Stimulated activated CD8-positive, alpha-beta memory T cell treated with anti-CD3 and anti-CD28 coated beads, Interleukin-4, amount 100 ng/mL, for 48 hours (primary cell): ENCODE data around the gene OR14A16.

Experiments used
- DNase-seq: peaks from one replicate; pipeline ENCODE4 v3.0.0-alpha.2; 2020

The OR14A16 gene, protein sequence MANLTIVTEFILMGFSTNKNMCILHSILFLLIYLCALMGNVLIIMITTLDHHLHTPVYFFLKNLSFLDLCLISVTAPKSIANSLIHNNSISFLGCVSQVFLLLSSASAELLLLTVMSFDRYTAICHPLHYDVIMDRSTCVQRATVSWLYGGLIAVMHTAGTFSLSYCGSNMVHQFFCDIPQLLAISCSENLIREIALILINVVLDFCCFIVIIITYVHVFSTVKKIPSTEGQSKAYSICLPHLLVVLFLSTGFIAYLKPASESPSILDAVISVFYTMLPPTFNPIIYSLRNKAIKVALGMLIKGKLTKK

DNA sequence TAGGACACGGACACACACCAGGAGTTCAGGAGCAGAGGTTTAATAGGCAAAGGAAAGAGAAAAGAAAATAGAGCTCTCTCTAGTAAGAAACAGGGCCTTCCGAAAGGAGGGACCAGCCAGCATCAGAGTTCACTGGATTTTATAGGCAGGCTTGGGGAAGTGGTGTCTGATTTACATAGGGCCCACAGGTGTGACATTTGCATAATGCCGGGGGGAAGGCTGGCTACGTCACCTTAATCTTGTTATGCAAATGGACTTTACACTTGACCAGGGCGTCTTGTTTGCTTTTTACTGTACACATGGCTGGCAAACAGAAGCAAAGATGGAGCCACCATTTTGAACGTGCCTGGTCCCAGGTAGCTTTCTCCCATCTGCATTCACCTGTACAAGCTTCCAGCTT lies at the start of gene OR14A16:
TSS of gene OR14A16 (minus strand) at position 97 of the 400 bp plus-strand sequence. CDS start 8,390 bp downstream, outside the sequence.
- DNase-seq = no peak

DNA sequence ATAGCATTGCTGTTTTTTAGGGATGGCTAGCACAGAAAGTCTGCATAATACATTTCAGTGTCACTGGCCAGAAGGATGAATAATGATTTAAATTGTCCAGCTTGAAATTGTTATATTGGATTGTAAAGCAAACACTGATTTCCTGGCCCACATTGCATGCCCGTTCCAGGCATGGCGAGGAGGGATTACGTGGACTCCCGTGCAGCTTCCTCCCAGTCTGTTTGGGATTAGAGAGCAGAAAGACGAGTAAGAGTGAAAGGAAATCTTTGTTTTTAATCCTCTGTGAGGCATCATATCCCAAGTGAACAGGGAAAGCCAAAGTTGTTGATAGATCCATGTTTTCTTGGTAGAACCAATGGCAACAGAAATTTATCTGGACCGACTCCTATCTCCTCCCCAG lies 41.5 kb upstream of the OR14A16 start:
- no peak for DNase-seq

DNA sequence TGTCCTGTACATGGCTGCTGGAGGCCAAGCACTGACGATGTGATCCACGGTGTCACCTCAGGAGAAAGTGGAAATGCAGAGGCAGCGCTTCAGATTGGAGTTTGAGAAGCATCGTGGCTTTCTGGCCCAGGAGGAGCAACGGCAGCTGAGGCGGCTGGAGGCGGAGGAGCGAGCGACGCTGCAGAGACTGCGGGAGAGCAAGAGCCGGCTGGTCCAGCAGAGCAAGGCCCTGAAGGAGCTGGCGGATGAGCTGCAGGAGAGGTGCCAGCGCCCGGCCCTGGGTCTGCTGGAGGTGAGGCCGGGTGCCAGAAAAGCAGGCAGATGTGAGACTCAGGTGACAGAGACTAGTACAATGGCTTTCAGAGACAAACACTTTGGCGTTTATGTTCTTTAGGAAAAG lies 40.7 kb upstream of the OR14A16 start:
- DNase-seq = no peak

- no peak for DNase-seq
Measured at GRCh38 chr1:247862756-247863155, 38.8 kb upstream of the OR14A16 start.

DNA sequence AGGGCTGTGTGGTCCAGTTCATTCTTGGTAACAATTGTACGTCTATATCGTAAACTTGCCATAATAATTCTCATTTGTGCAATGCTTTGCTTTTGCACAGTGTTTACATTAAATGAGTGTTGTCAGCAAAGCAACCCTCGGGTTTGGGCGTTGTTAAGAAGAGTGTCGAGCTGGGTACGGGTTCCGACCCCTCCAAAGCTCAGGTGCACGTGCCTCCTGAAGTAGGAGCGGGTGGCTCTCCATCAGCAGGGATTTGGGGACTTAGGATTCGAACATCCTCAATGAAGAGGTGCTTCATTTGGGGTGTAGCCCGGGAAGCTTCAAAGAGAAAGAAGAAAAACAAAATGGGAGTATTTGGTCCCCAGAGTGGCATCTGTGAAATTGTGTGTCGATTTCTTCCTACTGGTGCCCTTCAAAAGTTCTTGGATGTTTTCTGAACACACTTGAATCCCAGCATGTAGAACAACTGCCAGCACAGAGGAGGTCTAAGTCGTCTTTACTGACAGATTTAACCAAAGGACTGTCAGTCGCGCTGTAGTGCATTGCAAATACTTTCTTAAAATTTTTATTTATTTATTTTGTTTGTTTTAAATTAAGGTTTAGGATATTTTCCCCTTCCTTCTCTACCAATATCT lies 34.2 kb upstream of the OR14A16 start:
- DNase-seq = no peak

DNA sequence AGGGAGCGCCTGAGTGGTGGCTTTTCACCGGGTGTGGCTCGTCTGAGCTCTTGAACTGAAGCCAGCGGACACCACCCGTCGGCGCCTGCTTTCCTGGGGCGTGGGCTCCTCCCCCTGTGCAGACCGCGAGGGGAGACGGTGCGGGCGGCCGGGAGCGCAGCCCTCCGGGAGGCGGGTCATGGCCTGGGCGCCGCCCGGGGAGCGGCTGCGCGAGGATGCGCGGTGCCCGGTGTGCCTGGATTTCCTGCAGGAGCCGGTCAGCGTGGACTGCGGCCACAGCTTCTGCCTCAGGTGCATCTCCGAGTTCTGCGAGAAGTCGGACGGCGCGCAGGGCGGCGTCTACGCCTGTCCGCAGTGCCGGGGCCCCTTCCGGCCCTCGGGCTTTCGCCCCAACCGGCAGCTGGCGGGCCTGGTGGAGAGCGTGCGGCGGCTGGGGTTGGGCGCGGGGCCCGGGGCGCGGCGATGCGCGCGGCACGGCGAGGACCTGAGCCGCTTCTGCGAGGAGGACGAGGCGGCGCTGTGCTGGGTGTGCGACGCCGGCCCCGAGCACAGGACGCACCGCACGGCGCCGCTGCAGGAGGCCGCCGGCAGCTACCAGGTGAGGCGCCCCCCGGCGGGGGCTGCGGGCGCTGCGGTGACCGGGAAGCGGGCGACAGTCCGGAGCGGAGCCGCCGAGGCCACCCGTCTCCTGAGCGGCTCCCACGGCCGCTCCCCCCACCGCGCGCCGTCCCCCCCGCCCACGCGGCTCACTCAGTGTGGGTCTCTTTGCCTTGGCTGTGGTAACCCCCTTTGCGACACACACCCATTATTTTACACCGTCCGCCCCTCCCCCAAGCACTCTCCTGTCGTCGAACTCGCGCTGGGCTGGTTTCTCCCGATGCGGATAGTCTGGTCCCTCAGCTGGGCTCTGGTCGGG lies 33.4 kb upstream of the OR14A16 start, which contains the start of gene TRIM58:
TSS of gene TRIM58 (plus strand) at position 119 of the 916 bp plus-strand sequence. CDS start at position 179, 60 bp downstream.
- peak; percentile 55 for DNase-seq

- DNase-seq = no peak
Measured at GRCh38 chr1:247855911-247856310, 32.0 kb upstream of the OR14A16 start.

DNA sequence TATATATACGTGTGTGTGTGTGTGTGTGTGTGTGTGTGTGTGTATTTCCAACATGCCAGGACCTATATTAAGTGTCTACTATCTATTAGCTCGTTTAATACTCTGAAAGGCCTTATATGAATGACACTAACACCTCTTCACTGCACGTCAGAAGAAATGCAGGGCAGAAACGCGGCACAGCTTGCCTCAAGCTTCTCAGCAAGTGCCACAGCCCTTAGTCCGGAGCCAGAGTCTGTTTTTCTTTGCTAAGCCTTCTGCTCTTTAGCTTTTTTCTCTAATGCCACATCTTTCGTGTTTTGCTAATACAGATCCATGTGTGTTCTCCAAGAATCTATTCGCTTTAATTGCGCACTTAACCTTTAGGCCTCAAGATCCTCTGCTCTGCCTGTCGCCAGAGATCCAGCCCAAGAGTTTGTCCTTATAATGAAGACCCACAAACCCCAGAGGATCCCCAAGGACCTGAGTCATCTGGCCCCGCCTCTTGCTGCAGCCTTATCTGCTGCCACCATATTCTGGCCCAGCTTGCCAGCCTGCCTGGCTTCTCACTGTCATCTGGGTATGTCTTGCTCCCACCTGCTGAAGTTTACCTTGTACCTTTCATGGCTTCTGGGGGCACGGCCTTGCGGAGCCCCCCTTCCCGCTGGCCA lies 31.1 kb upstream of the OR14A16 start:
- DNase-seq = no peak

GRCh38 chr1:247849616-247850015 lies 25.7 kb upstream of the OR14A16 start:
- no peak for DNase-seq

GRCh38 chr1:247848346-247848745 lies 24.4 kb upstream of the OR14A16 start:
- DNase-seq = no peak

DNA sequence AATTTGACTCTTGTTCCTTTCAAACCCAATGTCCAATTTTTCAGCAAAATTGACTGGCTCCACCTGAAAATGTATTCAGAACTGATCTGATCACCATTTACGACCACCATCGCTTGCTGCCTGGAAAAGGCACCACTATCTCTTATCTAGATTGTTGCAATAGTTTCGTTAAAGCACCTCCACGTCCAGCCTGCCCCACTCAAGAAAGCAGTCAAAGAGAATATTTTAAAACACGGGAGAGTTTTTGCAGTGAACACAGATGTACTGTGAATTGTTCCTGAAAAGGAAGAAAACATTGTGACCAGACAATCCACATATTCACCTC lies 21.7 kb upstream of the OR14A16 start:
- DNase-seq = no peak

DNA sequence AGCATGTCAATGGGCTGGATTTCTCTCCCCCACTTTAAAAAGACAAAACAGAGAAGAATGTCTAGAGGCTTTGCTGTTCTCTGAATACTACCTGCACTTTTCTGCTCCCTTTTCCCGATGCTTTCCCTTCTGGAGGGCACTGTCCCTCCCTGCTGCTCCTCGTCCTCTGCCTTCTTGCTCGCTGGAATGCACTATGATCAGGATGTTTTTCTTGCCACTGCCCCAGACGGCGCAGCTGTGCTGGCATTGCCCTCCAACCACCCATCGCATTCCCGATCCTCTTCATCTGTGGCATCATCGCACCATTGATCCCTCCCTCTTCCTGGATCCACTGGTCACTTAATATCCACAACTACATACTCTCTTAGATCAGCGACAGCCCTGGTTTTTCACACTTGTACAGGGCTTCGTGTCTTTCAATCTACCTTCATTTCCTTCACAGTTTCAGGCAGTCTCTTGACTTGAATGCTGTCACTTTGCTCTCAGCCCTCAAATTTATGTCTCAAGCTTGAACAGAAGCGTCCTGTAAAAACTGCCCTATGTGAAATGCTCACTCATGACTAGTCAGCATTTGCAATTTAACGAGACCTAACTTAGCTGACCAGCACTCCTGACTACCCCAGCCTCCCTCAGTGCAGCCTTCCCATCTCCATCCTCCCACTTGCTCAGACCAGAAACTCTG lies 21.2 kb upstream of the OR14A16 start:
- DNase-seq = no peak

DNA sequence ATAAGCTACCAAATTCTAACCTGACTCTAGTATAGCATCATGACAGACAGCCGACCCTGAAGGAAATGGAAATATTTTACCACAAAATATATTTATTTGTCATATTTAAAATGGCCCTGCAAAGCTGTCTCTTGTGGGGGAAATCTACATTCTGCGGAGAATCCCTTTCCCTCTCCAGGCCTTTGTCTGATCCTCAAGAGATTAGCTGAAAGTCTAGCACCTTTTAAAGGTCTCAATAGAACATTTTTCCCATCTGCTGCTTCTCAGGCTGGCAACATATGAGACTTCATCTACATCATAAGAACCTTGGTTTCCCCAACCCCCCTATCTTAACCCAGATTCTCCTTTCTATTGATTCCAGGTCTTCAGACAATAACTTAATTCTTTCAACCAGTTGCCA lies 19.5 kb upstream of the OR14A16 start:
- no peak for DNase-seq

GRCh38 chr1:247841796-247842195 lies 17.9 kb upstream of the OR14A16 start, which contains the start of gene OR11L1:
Gene OR11L1, minus strand, starts transcription at chr1:247841896. Its CDS starts 0 bp downstream, at chr1:247841896.
- DNase-seq = no peak

DNA sequence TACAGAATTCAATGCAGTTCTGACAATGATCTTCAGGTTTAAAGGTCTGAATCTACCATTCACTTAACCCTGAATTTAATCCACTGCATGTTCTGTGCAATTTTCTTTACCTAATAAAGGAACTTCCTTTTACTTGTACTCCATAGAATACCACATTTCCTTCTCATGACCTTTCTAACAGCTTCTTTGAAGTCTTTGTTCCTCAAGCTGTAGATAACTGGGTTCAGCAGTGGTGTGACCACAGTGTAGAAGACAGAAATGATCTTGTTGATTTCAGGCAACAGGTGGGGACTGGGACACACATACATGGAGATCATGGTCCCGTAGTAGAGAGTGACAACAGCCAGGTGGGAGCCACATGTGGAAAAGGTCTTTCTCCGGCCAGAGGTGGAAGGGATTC lies 16.9 kb upstream of the OR14A16 start:
- no peak for DNase-seq

GRCh38 chr1:247833601-247834000 lies 9.7 kb upstream of the OR14A16 start:
- no peak for DNase-seq

- DNase-seq = no peak
Measured at GRCh38 chr1:247829656-247830055, 5.7 kb upstream of the OR14A16 start.

DNA sequence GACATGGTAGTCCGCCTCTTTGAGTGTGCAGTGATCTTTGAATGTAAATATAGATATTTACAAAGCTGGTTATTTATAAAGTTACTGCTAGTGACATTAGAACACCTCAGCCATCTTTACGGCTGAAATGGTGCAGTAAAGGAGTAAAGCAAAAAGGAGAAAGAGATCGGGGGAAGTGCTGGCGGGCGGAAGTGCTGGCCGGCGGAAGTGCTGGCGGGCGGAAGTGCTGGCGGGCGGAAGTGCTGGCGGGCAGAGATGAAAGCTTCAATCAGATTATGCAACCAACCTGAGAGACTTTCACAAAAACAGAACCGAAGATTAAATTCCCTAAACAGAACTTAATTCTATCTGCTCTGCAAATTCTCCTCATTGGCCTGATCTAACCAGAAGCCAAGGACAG lies 1.4 kb upstream of the OR14A16 start:
- DNase-seq = no peak

DNA sequence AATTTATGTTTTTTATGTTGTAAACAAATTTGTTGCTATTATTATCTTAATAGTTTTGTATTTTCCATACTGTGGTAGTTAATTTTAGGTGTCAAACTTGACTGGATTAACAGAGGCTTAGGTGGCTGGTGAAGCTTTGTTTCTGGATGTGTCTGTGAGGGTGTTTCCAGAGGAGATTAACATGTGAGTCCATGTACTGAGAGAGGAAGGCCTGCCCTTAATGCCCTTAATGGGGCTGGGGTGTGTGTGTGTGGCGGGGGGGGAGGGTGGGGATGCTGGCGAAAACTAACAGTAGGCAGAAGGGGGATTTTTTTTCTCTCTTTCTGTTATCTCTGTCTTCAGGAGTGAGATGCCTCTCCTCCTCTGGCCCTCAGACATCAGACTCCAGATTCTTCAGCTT lies 1.9 kb downstream of the OR14A16 start:
- DNase-seq = no peak

DNA sequence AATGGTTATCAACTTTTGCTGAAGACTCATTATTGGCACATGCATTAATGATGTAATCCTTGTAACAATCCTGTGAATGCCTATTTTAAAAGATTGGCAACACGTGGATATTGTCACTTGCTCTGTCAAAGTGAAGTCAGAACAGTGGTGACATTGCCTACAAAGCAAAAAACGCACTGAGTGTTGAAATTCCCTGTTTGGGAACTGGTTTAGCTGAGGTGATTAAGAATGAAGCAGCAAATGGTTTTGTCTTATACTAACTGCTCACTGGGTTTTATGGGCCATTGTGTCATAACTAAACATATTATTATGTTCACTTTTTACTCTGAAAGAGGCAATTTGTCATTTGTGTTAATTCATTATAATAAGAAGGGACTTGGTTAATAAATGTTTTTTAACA lies 11.3 kb downstream of the OR14A16 start:
- no peak for DNase-seq

GRCh38 chr1:247797518-247797917 lies 26.4 kb downstream of the OR14A16 start:
- no peak for DNase-seq

DNA sequence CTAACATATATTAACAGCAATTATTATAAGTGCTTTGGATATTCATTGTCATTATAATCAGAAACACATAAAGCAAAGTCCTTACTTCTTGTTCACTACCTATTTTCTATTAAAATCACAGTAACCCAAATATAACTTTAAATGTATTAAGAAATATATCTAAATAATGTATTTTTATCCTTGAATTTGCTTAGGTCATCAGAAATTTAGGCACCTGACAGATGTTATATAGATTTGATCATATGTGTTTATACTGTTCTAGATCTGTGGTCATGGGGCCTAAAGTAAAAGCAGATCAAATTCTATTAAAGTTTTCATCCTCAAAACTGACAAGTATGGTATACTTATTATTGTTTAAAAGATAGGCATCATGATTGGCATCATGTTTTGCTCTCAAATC lies 54.3 kb downstream of the OR14A16 start:
- no peak for DNase-seq
